ENCODE results near the gene GRID1.
A peak's percentile ranks its signal among the peaks of the same experiment; 100 is the strongest.

GRID1 gene

DNA sequence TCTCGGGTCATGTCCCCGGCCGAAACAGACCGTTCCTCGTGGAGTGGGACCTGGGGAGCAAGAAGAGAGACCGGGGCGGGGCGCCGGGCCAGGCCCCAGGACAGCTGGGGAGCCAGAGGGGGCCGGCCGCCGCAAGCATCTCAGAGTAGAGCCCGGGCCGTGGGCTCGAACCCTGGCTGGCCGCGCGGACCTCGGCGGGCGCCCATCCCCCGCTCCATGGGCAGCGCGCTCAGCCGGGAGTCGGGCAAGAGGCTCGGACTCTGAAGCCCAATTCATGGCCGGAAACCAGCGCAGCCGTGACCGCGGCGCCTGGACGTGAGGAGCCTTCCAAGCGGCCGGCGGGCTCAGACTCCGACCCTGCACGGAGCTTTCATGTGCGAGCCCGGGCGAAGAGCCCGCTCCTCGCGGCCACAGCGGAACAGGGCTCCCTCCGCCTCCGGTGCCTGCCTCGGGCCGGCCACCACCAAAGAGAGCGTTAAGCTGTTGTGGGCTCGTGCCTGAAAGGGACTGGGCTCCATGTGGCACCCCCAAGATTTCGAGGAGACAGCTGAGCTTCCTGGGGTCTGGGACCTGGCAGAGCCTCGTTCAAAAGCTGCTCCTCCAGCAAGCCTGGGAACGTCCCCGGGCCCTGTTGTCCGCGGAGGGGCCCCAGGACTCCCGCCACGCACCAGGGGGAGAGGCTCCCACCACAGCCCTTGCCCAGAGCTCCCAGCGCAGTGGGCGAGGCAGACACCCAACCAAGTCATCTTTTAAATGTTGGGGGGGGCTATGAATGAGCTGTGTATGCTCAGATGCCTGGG lies 757 bp upstream of the GRID1 start:
- no peak overlapping the region for H3K27ac ChIP-seq
- TF ChIP-seq, protein P1, sequence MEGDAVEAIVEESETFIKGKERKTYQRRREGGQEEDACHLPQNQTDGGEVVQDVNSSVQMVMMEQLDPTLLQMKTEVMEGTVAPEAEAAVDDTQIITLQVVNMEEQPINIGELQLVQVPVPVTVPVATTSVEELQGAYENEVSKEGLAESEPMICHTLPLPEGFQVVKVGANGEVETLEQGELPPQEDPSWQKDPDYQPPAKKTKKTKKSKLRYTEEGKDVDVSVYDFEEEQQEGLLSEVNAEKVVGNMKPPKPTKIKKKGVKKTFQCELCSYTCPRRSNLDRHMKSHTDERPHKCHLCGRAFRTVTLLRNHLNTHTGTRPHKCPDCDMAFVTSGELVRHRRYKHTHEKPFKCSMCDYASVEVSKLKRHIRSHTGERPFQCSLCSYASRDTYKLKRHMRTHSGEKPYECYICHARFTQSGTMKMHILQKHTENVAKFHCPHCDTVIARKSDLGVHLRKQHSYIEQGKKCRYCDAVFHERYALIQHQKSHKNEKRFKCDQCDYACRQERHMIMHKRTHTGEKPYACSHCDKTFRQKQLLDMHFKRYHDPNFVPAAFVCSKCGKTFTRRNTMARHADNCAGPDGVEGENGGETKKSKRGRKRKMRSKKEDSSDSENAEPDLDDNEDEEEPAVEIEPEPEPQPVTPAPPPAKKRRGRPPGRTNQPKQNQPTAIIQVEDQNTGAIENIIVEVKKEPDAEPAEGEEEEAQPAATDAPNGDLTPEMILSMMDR (IDR thresholded peaks at IDR 0.05), result no peak
- TF ChIP-seq ZFX (IDR thresholded peaks at IDR 0.05; ENCODE audit: borderline replicate concordance), result no peak

DNA sequence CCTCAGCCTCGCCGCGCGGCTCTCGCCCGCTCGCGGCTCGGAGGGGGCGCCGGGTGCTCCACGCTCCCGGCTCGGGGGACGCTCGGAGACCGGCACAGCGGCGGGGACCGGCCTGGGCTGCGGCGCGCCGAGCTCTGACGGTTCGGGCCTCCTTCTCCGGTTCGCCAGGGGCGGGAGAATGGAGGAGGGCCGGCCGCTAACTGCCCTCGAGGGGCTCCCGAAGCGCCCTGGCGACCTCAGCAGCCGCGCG lies 232 bp upstream of the GRID1 start:
- TF ChIP-seq ZFX (IDR thresholded peaks at IDR 0.05; ENCODE audit: borderline replicate concordance), result no peak
- TF ChIP-seq, protein P1 (IDR thresholded peaks at IDR 0.05), result no peak

DNA sequence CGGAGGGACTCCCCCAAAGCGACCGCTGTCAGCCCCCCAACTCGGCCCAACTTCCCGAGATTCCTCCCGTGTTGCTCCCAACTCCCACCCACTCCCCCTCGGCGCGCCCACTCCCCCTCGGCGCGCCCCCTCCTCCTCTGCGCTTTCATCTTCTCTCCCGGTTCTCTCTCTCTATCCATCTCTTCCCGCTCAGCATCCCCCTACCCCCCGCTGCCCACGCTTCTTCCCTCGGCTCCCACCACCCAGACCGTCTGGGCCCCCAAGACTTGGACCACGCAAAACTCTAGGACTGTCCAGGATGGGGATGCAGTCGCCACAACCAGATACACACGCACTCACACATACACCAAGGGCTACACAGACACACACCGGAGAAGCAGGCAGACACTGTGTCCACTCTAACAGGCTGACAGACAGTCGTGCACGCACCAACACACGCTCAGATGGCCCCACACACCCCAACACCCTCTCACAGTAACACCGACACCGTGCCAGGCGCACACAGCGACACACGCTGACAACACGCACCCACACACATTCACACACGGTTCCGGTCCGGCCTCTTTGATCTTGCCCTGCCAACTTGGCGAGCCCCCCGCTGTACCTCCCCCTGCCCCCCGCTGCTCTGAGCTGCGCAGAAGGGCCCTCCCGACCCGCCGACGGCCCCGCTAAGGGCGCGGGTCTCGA lies 1.1 kb downstream of the GRID1 start:
- no peak for TF ChIP-seq ZFX (IDR thresholded peaks at IDR 0.05; ENCODE audit: borderline replicate concordance)
- TF ChIP-seq, protein P1 (IDR thresholded peaks at IDR 0.05), result no peak

More for the DNA sequence above, 232 bp upstream of the GRID1 start:
- no peak overlapping the region for H3K27ac ChIP-seq

DNA sequence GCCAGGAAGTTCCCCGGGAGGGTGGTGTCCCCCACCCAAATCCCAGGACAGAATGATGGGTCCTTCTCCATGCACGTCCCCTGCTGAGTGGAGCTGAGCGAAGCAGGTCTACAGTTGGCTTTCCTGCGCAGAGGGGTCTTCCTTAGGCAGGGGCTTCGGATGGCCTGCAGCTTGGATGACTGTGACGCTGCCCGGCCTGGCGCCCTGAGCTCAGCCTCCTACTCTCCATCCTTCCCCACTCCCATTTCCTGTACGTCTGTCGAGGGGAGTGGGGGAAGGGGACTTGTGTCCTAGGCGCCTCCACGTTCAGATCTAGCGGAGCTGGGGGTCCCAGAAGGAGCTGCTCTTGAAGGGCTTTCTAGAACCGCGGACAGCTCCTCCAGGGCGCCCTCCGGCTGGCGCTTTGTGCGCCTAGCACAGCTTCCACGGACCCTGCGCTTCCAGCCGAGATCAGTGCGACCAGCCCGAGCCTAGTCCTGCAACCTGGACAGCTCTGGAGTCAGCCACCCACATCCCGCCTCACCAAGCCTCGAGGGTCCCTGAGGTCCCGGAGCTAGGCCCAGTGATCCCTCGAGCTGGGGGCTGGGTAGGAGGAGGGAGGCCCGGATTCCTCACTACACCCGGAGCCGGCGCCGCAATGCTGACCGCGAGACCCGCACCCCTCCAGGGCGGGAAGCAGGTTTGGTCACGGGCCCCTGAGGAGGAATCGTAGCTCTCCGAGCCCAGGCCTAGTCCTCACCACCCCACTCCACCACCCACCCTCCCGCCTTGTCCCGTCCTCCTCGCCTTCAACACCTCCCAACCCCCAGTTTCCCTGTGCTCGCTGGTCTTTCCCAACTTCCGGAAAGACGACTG lies 1.9 kb downstream of the GRID1 start:
- H3K27ac ChIP-seq, result no peak overlapping the region
- no peak for TF ChIP-seq ZFX (IDR thresholded peaks at IDR 0.05; ENCODE audit: borderline replicate concordance)
- TF ChIP-seq, protein P1 (IDR thresholded peaks at IDR 0.05), result no peak

More for the DNA sequence above, 1.1 kb downstream of the GRID1 start:
- no peak overlapping the region for H3K27ac ChIP-seq

DNA sequence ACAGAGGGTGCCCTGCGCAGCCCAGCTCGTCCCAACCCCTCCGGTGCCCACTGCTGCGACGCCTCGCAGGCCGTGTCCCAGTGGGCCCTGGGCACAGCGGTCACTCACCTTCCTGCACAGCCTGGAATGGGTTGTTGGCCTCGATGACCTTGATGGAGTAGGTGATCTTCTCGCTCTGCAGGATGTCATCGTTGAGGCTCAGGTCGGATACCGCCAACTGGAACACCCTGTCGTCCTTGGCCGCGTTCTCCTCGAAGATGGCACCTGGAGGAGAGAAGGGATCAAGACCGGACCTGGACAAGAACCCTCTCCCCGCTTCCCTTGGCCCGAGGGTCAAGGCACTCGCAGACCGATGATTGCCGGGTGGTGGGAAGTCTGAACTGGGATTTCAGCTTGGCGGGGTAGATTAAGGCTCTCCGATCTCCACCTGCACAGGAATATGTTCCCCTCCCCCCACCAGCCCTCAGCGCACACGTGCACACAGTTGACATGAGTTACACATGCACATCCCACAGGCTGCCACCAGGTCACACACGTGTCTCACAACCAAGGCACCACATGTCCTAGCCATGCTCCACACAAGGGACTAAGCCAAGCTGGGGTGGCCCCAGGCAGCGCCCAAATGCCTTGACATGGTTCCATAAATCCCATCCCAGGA lies 2.6 kb downstream of the GRID1 start:
- H3K27ac ChIP-seq, result no peak overlapping the region
- TF ChIP-seq, protein P1 (IDR thresholded peaks at IDR 0.05), result no peak
- TF ChIP-seq ZFX (IDR thresholded peaks at IDR 0.05; ENCODE audit: borderline replicate concordance), result no peak

DNA sequence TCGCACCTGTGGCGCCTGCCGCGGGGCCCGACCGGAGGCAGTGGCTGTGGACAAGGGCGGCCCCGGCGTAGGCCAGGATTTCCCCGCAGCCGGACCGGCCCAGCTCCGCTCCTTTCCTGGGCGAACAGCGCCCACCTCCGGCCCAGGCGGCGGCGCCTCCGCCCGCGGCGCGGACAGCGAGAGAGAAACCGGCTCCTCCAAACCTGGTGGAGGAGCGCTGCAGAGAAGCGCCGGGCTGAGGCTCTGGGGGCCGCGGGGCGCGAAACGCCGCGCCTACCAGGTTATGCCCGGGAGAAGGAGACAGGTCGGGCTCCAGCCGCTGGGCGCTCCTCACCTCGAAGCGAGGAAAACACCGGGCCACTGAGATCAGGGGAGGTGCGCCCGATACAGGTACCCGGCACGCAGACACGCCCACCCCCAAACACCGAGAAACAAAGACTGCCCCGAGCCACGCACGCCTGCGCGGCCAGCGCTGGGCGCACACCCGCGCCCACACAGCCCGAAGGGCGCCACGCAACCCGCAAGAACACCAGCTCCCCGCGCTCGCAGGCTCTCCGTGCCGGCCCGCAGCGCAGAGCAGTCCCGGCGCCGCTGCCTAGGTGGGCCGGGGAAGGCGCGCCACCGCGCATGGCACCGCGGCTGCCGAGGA lies 3.3 kb downstream of the GRID1 start:
- no peak overlapping the region for H3K27ac ChIP-seq
- TF ChIP-seq ZFX (IDR thresholded peaks at IDR 0.05; ENCODE audit: borderline replicate concordance), result no peak
- TF ChIP-seq, protein P1 (IDR thresholded peaks at IDR 0.05), result peak; percentile 83

Measured in 22Rv1 (cell line).